MM.1S (cell line): Measurements from ENCODE around the gene KIRREL3.

ENCODE experiments used
- DNase-seq: peaks from one replicate; pipeline ENCODE4 v3.0.0-alpha.2; 2015
- H2AFZ ChIP-seq: fragments of 300-600 bp; sonication (generic); 2 replicates; pipeline ENCODE4 v1.6.0; 2016; ENCODE audit warnings: antibody characterized with exemption, low read length
- H3F3A ChIP-seq: fragments of 300-600 bp; sonication (generic); 2 replicates; pipeline ENCODE4 v1.6.1; 2016; ENCODE audit warnings: mild to moderate bottlenecking, antibody characterized with exemption, low read length, moderate library complexity, mixed read lengths; ENCODE audit not compliant: insufficient read depth
- H3K27ac ChIP-seq: fragments of 300-600 bp; sonication (generic); 2 replicates; pipeline ENCODE4 v1.5.1; 2016; ENCODE audit warnings: mild to moderate bottlenecking, low read length
- H3K27me3 ChIP-seq: fragments of 300-600 bp; sonication (generic); replicated peaks from 2 replicates; pipeline ENCODE4 v1.6.0; 2016; ENCODE audit warnings: low read length; ENCODE audit not compliant: insufficient read depth
- H3K36me3 ChIP-seq: fragments of 300-600 bp; sonication (generic); replicated peaks from 2 replicates; pipeline ENCODE4 v1.6.1; 2016; ENCODE audit warnings: mild to moderate bottlenecking, low read length, mixed read lengths; ENCODE audit not compliant: insufficient read depth
- H3K4me1 ChIP-seq: fragments of 300-600 bp; sonication (generic); 2 replicates; pipeline ENCODE4 v1.6.1; 2016; ENCODE audit warnings: low read length, mixed read lengths
- H3K4me2 ChIP-seq: fragments of 300-600 bp; sonication (generic); 2 replicates; pipeline ENCODE4 v1.6.0; 2016; ENCODE audit warnings: low read depth, low read length
- H3K4me3 ChIP-seq: fragments of 300-600 bp; sonication (generic); 2 replicates; pipeline ENCODE4 v1.5.1; 2016; ENCODE audit warnings: low read length, mixed read lengths
- H3K79me2 ChIP-seq: fragments of 300-600 bp; sonication (generic); 2 replicates; pipeline ENCODE4 v1.6.1; 2016; ENCODE audit warnings: mixed run types, low read length, mixed read lengths
- H3K9ac ChIP-seq: fragments of 300-600 bp; sonication (generic); 2 replicates; pipeline ENCODE4 v1.6.1; 2016; ENCODE audit warnings: low read length, mixed read lengths
- H3K9me2 ChIP-seq: fragments of 300-600 bp; sonication (generic); replicated peaks from 2 replicates; pipeline ENCODE4 v1.6.1; 2016; ENCODE audit warnings: mild to moderate bottlenecking, low read length, mixed read lengths; ENCODE audit not compliant: insufficient read depth
- H3K9me3 ChIP-seq: fragments of 300-600 bp; sonication (generic); replicated peaks from 2 replicates; pipeline ENCODE4 v1.6.1; 2016; ENCODE audit warnings: mild to moderate bottlenecking, low read length, mixed read lengths; ENCODE audit not compliant: insufficient read depth
- H4K20me1 ChIP-seq: fragments of 300-600 bp; sonication (generic); 2 replicates; pipeline ENCODE4 v1.6.1; 2016; ENCODE audit warnings: mild to moderate bottlenecking, low read length, moderate library complexity, mixed read lengths; ENCODE audit not compliant: insufficient read depth
- EZH2 ChIP-seq: fragments of 300-600 bp; sonication (generic); optimal IDR thresholded peaks from 2 replicates; pipeline ENCODE3; 2017; ENCODE audit warnings: low read depth, mild to moderate bottlenecking, antibody characterized with exemption, low read length, mixed read lengths
- EZH2phosphoT487 ChIP-seq: fragments of 300-600 bp; sonication (generic); IDR thresholded peaks from 2 replicates; pipeline ENCODE4 v1.6.1; 2018; ENCODE audit warnings: antibody characterized with exemption, low read length
- TF ChIP-seq, protein P1 (sequence below): fragments of 300-600 bp; sonication (generic); IDR thresholded peaks from 2 replicates; pipeline ENCODE4 v1.5.1; 2016; ENCODE audit warnings: antibody characterized with exemption, low read length, mixed read lengths

Gene KIRREL3

DNA sequence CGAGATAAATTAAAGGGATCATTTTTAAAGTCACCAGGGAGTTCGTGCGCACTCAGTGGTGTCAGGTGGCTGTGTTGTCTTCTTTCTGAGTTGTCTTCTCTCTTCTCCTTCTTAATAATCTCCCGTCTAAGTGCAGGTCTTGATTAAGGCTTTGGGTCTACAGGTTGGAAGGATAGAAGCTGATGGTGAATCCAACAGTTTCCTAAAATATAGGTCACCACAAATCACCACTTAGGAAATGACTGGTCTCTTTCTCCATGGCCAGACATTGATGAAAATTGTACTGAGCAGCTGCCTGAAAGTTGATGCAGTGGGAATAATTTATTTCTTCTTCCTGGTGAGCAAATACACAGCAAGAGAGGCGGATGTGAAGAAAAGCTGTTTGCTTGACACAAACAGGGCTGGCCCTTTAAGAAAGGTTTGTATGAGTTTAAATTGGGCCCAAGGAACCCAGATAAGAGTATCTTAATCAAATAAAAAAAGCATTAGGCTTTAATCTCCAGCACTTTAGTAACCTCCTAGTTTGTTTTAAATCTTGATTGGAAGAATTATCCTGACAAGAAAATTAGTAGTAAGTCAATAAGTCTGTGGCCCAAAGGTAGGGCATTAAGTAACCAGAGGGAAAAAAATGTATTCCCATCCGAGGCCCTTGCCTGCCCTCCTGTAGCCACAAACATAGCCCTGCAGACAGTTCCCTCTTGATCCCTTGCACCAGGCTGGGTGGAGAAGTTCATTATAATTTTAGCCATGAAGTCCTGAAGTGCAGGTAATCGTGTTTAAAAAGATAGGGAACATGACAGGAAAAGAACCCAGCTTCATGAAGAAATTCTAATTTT is 245.8 kb downstream of the KIRREL3 start:
- Histone ChIP-seq H3K9ac (no peak overlapping the region), H4K20me1 (no peaks in the 10 kb centered on the region), H2AFZ (no peak overlapping the region), H3K9me2 (no peaks in the 10 kb centered on the region), H3K4me1 (no peaks in the 10 kb centered on the region), H3K27ac (no peak overlapping the region), H3K79me2 (no peaks in the 10 kb centered on the region), H3K27me3 (no peaks in the 10 kb centered on the region), H3K36me3 (no peaks in the 10 kb centered on the region), H3K9me3 (no peaks in the 10 kb centered on the region), H3K4me2 (no peak overlapping the region), H3K4me3 (no peak overlapping the region), H3F3A (no peaks in the 10 kb centered on the region)
- TF ChIP-seq EZH2 (no peak), EZH2phosphoT487 (no peak)
- TF ChIP-seq, protein P1, sequence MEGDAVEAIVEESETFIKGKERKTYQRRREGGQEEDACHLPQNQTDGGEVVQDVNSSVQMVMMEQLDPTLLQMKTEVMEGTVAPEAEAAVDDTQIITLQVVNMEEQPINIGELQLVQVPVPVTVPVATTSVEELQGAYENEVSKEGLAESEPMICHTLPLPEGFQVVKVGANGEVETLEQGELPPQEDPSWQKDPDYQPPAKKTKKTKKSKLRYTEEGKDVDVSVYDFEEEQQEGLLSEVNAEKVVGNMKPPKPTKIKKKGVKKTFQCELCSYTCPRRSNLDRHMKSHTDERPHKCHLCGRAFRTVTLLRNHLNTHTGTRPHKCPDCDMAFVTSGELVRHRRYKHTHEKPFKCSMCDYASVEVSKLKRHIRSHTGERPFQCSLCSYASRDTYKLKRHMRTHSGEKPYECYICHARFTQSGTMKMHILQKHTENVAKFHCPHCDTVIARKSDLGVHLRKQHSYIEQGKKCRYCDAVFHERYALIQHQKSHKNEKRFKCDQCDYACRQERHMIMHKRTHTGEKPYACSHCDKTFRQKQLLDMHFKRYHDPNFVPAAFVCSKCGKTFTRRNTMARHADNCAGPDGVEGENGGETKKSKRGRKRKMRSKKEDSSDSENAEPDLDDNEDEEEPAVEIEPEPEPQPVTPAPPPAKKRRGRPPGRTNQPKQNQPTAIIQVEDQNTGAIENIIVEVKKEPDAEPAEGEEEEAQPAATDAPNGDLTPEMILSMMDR = no peak
- DNase-seq = no peak

DNA sequence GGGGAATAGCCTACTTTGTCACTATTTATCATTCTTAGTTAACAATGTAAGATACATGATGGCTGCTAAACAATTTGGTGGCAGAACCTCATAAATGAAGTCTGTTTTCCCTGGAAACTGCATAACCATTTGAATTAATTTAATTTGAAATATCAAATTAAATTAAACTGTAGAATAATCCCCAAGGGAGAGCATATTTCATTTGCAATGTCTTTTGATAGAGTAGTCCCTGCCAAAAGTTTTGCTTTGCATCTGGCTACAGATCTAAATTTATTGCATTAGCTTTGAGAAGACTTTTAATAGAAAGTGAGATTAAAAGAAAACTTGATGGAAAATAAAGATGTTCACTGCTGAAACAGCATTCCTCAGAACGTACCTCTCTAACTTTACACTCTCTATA is 246.6 kb downstream of the KIRREL3 start:
- no peak overlapping the region for H3K9ac ChIP-seq
- TF ChIP-seq, protein P1 = no peak
- no peak for TF ChIP-seq EZH2
- TF ChIP-seq EZH2phosphoT487 = no peak
- H3K4me1 ChIP-seq = no peaks in the 10 kb centered on the region
- DNase-seq = no peak
- H2AFZ ChIP-seq = no peak overlapping the region
- no peak overlapping the region for H3K4me3 ChIP-seq
- H3K79me2 ChIP-seq = no peaks in the 10 kb centered on the region
- no peak overlapping the region for H3K27ac ChIP-seq
- no peaks in the 10 kb centered on the region for H3K9me3 ChIP-seq
- H3F3A ChIP-seq = no peaks in the 10 kb centered on the region
- H3K36me3 ChIP-seq = no peaks in the 10 kb centered on the region
- no peaks in the 10 kb centered on the region for H4K20me1 ChIP-seq
- no peak overlapping the region for H3K4me2 ChIP-seq
- H3K27me3 ChIP-seq = no peaks in the 10 kb centered on the region
- no peaks in the 10 kb centered on the region for H3K9me2 ChIP-seq

DNA sequence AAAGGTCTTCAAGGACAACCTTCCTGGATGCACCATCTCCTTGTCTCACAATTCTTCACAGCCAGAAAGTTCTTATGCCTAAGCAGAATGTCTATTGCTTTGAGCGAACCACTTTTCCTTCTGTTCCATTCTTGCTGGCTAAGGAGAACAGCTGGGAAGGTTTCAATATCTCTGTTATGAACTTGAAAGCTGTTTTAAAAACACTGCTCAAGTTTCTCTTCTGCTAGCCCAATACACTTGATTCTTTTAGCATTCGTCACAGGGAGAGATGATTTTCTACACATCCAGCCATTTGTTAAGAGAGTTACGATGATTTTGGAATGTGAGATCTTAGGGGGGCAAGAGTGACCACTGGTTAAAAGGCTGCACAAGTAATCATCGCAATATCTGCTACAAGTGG is 249.3 kb downstream of the KIRREL3 start:
- H3K27me3 ChIP-seq = no peaks in the 10 kb centered on the region
- no peaks in the 10 kb centered on the region for H3K9me3 ChIP-seq
- H3K36me3 ChIP-seq = no peaks in the 10 kb centered on the region
- H3K4me3 ChIP-seq = no peak overlapping the region
- DNase-seq = no peak
- no peak overlapping the region for H3K4me2 ChIP-seq
- H3F3A ChIP-seq = no peaks in the 10 kb centered on the region
- H3K27ac ChIP-seq = no peak overlapping the region
- H3K9me2 ChIP-seq = no peaks in the 10 kb centered on the region
- H4K20me1 ChIP-seq = no peaks in the 10 kb centered on the region
- no peak overlapping the region for H3K9ac ChIP-seq
- H3K4me1 ChIP-seq = no peaks in the 10 kb centered on the region
- TF ChIP-seq EZH2 (no peak), EZH2phosphoT487 (no peak)
- TF ChIP-seq, protein P1 = no peak
- H2AFZ ChIP-seq = no peak overlapping the region
- no peaks in the 10 kb centered on the region for H3K79me2 ChIP-seq
